ENCODE measurements around the gene CDH24. TPM values are rescaled to one million over a fixed set of nuclear protein-coding genes. Genes with fewer than 3 reads are reported as not detected.
A peak's percentile ranks its signal among the peaks of the same experiment; 100 is the strongest.

The CDH24 gene
- total and polyA plus RNA-seq, 10 of the 15 experiments (the other 5 are each of a cell fraction or from before 2014, with no cell fraction given) = 0.10 to 1.5 (median 0.45) TPM; not detected in 2

DNA sequence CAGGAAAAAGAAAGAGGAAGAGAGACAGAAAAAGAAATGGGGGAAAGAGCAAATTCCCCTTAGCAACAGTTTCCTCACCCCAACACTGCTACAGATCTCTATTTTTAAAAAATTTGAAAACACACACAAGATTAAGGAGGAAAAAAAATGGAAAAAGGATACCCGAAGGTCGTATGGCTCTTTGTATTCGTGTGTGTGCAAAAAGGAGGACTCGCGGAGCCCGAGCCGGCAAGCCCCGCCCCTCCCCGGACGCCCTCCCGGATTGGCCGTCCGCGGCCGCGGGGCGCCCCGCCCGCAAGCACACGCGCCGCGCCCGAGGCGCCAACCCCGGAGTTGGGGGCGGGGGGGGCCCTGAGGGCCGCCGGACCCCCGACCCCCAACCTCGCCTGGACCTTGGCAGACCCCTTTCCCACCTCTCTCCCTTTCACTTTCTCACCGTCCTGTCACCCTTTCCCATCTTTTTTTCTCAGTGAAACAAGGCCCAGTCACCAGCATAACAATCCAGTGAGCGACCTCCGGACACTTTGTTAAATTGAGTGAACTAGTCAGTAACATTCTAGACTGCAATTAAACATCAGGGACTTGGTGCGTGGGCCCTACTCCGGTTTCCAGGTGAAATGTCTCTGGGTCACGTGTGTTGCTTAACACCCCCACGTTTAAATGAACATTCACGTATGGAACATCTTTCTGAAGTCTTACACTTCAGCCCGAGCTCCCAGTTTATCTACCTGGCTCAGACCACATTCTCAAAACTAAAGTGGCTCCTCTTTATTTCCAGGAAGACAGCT lies 47.2 kb downstream of the CDH24 start, which contains the start of gene C14orf93:
C14orf93 (minus strand) TSS at position 205 of the 788 bp plus-strand sequence. CDS start 11,120 bp downstream, outside the sequence.
- Histone ChIP-seq H3K27me3 (replicated peaks in 1 of 2; ENCODE audit: control insufficient read depth in 2 of 2, insufficient read depth in 2 of 2, low read length in 1 of 2) (no peaks in the 10 kb centered on the region), H3K9me3 (replicated peaks; ENCODE audit: control insufficient read depth, insufficient read depth, low read length) (no peaks in the 10 kb centered on the region), H3K4me2 (ENCODE audit: control insufficient read depth, insufficient read depth) (peak within 1 kb of the TSS; percentile 98), H3K4me3 (peak within 1 kb of the TSS; percentile 76), H3K9ac (ENCODE audit: control insufficient read depth, insufficient read depth, low read length) (peak within 1 kb of the TSS; percentile 84), H2AFZ (ENCODE audit: control insufficient read depth, low read depth, low read length) (peak within 1 kb of the TSS; percentile 85), H3K36me3 (ENCODE audit: control insufficient read depth in 2 of 2, insufficient read depth in 2 of 2, low read length in 1 of 2) (no peaks in the 10 kb centered on the region), H3K4me1 (ENCODE audit: control insufficient read depth, insufficient read depth, low read length) (peaks cover 21% of the 10 kb centered on the region), H4K20me1 (ENCODE audit: control insufficient read depth, insufficient read depth) (no peaks in the 10 kb centered on the region), H3K27ac (ENCODE audit: control insufficient read depth, insufficient read depth) (peak within 1 kb of the TSS; percentile 82), H3K79me2 (ENCODE audit: control insufficient read depth, insufficient read depth, low read length) (peaks cover 9% of the 10 kb centered on the region)
- intact Hi-C loops (cut with micrococcal nuclease; ENCODE audit: unreplicated experiment) (no loop called here), in situ Hi-C loops (cut with MboI) (no loop called here)
- POLR2A ChIA-PET = interaction anchor here (0.7 to 1.1 kb wide), 2 partner anchors 10 to 270 kb away, joined by 3 to 7 read pairs; no protein-coding TSS in a partner anchor
- ATAC-seq (peak; percentile 62), DNase-seq (ENCODE audit: low read depth, low spot score) (no peak), FAIRE-seq (peak; percentile 35)
- WGBS (ENCODE audit: insufficient coverage, insufficient replicate concordance, low lambda C conversion rate, missing lambda C conversion rate) = 2% methylated on average over 18 of the region's 40 CpGs
- SMC1A ChIA-PET (ENCODE audit: uncharacterized antibody, unreplicated experiment) = interaction anchor here (0.6 to 1.9 kb wide), 6 partner anchors 10 to 37 kb away, joined by 3 to 5 read pairs (median 4); no protein-coding TSS in a partner anchor
- CTCF ChIA-PET = interaction anchor here (0.9 to 1.7 kb wide), 4 partner anchors 19 to 61 kb away, joined by 3 to 5 read pairs (median 3); no protein-coding TSS in a partner anchor
- no TSS peak for BruUV-seq (replicated peaks)
- RAD21 ChIA-PET (ENCODE audit: unreplicated experiment) = interaction anchor here (0.6 to 1.4 kb wide), 4 partner anchors 10 to 24 kb away, joined by 3 to 5 read pairs (median 4); no protein-coding TSS in a partner anchor
- TF ChIP-seq BHLHE40 (IDR thresholded peaks at IDR 0.05; ENCODE audit: borderline replicate concordance in 1 of 2, low read depth in 2 of 2, low read length in 1 of 2) (peak; percentile 29 to 77), STAT1 (conservative IDR thresholded peaks at IDR 0.05) (peak; percentile 30; the same call in 1 of the 2 replicates), CHD1 (IDR thresholded peaks at IDR 0.05; ENCODE audit: low read depth, low read length) (peak; percentile 56; the same call in 1 of the 2 replicates), TBL1XR1 (IDR thresholded peaks at IDR 0.05; ENCODE audit: low read depth, low read length) (peak; percentile 43; the same call in 1 of the 2 replicates), RELA (IDR thresholded peaks at IDR 0.05; ENCODE audit: borderline replicate concordance, partially characterized antibody) (peak; percentile 9), SIN3A (IDR thresholded peaks at IDR 0.05; ENCODE audit: low read depth, low read length) (0 out of 2 replicates have a peak, but pooled peaks have one; percentile 21), IKZF2 (IDR thresholded peaks at IDR 0.05) (peak in 1 of 2 experiments; percentile 75; a peak in 2 of 4 replicates), CREB1 (IDR thresholded peaks at IDR 0.05; ENCODE audit: low read depth) (no peak), NR2F1 (conservative IDR thresholded peaks at IDR 0.05) (peak; percentile 31; the same call in 1 of the 2 replicates), ZNF217 (IDR thresholded peaks at IDR 0.05) (peak; percentile 75), NFYB (IDR thresholded peaks at IDR 0.05; ENCODE audit: insufficient read depth, low read depth, low read length) (peak; percentile 60; the same call in 1 of the 2 replicates), RBBP5 (conservative IDR thresholded peaks at IDR 0.05) (no peak), SMARCA5 (IDR thresholded peaks at IDR 0.05) (0 out of 2 replicates have a peak, but pooled peaks have one; percentile 54), KLF5 (IDR thresholded peaks at IDR 0.05; ENCODE audit: partially characterized antibody) (no peak), ZSCAN29 (IDR thresholded peaks at IDR 0.05) (peak; percentile 37; the same call in 1 of the 2 replicates), POLR2A (IDR thresholded peaks at IDR 0.05; ENCODE audit: low read depth, low read length) (peak; percentile 45), TCF12 (IDR thresholded peaks at IDR 0.05; ENCODE audit: low read depth, low read length) (0 out of 2 replicates have a peak, but pooled peaks have one; percentile 18), CHD2 (IDR thresholded peaks at IDR 0.05; ENCODE audit: borderline replicate concordance, low read depth, low read length) (peak; percentile 42; the same call in 1 of the 2 replicates)
- TF ChIP-seq, protein P1, sequence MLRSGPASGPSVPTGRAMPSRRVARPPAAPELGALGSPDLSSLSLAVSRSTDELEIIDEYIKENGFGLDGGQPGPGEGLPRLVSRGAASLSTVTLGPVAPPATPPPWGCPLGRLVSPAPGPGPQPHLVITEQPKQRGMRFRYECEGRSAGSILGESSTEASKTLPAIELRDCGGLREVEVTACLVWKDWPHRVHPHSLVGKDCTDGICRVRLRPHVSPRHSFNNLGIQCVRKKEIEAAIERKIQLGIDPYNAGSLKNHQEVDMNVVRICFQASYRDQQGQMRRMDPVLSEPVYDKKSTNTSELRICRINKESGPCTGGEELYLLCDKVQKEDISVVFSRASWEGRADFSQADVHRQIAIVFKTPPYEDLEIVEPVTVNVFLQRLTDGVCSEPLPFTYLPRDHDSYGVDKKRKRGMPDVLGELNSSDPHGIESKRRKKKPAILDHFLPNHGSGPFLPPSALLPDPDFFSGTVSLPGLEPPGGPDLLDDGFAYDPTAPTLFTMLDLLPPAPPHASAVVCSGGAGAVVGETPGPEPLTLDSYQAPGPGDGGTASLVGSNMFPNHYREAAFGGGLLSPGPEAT (IDR thresholded peaks at IDR 0.05; ENCODE audit: low read depth) = peak; percentile 30; the same call in 1 of the 2 replicates
- TF ChIP-seq, protein P2, sequence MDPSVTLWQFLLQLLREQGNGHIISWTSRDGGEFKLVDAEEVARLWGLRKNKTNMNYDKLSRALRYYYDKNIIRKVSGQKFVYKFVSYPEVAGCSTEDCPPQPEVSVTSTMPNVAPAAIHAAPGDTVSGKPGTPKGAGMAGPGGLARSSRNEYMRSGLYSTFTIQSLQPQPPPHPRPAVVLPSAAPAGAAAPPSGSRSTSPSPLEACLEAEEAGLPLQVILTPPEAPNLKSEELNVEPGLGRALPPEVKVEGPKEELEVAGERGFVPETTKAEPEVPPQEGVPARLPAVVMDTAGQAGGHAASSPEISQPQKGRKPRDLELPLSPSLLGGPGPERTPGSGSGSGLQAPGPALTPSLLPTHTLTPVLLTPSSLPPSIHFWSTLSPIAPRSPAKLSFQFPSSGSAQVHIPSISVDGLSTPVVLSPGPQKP (IDR thresholded peaks at IDR 0.05; ENCODE audit: low read depth, low read length) = no peak
- TF ChIP-seq, protein P3, sequence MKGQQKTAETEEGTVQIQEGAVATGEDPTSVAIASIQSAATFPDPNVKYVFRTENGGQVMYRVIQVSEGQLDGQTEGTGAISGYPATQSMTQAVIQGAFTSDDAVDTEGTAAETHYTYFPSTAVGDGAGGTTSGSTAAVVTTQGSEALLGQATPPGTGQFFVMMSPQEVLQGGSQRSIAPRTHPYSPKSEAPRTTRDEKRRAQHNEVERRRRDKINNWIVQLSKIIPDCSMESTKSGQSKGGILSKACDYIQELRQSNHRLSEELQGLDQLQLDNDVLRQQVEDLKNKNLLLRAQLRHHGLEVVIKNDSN (IDR thresholded peaks at IDR 0.05; ENCODE audit: borderline replicate concordance, extremely low read length, insufficient read depth, low read depth, low read length) = peak; percentile 56
